HG03378 (cell line): ENCODE measurements around the gene EFCAB8.
"Not testable (repeated sequence)": the region's sequence is repeated elsewhere in the genome, so short reads cannot be mapped to it uniquely, and the experiment has no call there.

Experiments used
- ATAC-seq: cut with Tn5 transposase; IDR thresholded peaks from one replicate; pipeline ENCODE4 v1.9.1; 2021; ENCODE audit warnings: mild to moderate bottlenecking, moderate library complexity; ENCODE audit not compliant: unreplicated experiment

EFCAB8 gene

DNA sequence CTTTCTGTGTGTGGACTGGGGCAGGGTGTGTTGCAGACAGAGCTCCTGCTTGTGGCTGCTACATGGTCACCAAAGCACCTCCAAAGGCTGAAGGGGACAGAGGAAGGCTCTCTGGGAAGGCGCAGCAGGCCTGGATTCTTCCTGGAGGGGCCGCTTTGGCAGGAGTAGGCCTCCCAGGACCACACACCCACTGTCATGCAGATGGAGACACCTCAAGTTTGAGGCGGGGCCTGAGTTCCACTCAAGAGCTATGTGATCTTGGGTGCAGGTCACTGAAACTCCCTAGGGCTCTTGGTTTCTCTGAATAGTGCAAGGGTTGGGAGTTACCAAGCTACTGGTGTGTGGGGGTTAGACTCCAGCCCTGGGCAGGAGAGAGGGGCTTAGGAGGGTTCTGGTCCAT is 27.9 kb downstream of the EFCAB8 start:
- ATAC-seq = no peak

DNA sequence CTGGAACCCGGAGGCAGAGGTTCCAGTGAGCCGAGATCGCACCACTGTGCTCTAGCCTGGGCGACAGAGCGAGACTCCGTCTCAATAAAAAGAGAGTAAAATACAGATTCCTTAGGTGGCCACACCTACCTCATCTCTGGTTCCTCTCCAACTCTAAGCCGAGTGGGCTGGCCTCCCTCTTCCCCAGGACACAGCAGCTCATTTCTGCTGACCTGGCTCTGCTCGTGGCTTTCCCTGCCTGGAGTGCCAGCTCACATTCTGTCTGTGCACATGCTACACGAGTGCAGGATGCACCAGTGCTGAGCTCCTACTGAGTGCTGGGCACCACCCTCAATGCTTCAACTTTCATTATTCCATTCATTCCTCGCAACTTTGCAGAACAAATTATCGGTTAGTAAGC is 28.8 kb downstream of the EFCAB8 start:
- ATAC-seq = no peak

DNA sequence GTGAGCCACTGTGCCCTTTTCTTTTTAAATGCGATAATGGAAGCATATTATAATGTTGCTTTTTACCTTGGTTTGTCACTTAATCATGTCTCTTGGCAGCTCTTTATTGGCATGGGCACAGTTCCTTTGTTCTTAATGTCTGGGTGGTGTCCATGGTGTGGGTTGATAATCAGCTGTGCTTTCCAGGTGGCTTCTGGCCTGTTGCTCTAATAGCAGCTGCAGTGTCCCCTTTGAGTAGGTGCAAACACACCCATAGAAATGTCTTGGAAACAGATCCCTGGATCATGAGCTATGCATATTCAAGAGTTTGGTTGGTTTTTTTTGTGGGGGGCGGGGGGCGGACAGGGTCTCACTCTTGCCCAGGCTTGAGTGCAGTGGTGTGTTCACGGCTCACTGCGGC is 29.9 kb downstream of the EFCAB8 start:
- ATAC-seq = no peak

DNA sequence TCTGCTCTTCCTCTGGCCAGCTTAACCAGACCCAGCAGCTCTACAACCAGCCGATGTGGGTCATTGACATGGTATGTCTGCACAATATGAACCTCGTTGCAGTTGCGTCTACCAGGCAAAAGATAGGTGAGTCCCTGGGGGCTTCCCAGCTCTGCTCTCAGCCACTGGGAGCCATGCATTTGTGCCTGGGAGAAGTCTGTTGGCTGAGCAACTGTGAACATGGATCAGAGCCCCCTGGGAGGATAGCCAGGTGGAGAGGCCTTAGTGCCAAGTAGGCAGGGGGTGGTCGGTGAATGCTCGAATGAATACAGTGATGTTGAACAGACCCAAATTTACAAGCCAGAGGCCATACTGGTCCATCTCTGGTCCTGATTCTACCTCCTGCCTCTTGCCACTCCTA is 30.6 kb downstream of the EFCAB8 start:
- ATAC-seq = no peak

DNA sequence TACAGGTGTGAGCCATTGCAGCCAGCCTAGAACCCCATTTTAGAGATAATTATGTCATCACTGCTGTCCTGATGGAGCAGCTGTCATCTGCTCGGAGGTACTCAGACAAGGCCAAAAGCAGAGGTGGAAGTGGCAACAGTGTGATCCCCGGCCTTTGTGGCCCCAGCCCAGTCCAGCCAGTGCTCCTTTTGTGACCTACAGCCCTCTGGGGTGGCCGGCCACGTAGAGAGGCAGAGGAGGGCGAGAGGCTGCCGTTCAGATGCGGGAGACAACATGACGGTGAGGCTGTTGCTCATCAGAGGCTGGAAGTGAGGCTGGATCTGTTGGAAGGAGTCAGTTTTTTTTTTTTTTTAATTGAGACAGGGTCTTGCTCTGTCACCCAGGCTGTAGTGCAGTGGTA is 32.8 kb downstream of the EFCAB8 start:
- no peak for ATAC-seq

DNA sequence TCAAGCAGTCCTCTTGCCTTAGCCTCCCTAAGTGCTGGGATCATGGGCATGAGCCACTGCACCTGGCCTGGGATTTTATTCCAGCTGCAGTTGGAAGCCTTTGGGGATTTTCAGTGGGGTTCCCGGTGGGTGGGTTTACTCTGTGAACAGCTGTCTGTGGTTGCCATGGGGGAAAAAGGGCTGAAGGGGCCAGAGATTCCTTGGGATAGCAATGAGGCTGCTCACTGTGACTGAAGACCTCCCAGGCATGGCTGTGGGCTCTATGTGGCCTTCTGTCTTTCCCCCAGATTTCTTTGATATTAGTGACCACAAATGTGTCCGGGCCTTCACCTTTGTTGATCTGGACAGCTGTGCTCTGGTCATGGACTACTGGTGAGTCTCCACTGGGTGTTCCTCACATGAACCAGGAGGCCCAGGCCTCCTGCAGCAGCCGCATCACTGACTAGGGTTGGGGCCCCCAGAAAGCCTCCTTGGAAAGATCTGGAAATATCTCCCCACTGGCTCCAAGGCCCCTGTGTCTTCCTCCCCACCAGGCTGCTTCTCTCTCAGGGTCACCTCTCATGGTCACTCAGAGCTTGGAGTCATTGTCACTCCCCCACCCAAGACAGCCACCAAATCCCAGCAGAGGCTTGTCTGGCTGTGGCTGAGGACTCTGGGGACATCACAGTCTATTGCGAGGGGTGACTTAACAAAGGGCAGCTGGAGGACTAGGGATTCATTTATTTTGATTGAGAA is 33.4 kb downstream of the EFCAB8 start:
- no peak for ATAC-seq

DNA sequence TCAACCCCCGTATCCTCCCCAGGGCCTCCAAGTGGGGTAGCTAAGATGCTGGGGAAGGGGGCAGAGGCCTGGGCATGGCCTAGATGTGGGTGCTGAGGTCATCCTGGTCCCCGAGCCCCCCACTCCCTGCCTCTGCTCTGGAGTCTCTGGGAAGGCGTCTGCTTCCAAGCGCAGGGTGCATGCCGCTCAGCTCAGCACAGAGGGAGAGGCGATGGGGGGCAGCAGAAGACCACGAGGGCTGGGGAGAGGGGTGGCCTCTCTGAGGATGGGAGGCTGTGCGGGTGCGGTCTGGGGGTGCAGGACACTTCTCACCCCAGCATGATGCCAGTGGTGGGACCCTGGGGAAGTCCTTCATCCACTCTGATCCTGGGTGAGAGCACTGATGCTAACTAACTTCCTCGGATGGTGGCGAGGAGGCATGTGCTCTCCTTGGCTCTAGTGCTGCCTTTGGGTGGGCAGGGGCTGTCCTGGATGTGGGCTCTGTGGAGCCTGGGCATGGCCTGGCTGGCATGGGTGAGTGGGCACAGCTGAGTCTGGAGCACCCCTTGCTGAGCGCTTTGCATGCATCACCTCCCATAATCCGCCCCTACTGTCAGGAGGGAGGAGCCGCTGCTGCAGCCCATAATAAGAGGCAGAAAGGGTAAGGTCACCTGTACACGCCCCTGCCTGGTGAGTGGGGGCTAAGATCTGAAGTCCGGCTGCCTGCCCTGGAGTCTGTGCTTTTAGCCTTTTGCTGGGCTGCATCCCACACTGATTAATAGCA is 34.7 kb downstream of the EFCAB8 start:
- ATAC-seq = no peak

DNA sequence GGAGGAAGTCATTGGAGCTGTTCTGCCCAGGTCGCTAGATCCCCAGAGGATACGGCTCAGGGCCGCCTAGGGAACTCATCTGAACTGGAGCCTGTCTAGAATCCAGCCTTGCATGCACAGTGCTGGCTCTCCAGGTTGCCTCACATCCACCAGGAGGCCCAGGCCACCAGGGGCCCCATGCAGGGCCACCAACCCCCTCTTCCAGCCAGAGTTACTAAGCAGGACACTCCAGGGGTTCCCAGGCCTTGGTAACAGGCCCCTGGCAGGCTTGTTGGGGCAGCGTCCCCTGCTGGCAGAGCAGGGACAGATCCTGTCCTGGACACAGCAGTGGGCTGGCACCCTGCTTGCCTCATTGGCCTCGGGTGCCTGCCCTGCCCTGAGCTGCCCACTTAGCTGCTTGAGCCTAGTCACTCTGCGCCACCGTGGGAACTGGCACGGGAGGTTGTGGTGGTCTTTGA is 35.3 kb downstream of the EFCAB8 start:
- no peak for ATAC-seq

DNA sequence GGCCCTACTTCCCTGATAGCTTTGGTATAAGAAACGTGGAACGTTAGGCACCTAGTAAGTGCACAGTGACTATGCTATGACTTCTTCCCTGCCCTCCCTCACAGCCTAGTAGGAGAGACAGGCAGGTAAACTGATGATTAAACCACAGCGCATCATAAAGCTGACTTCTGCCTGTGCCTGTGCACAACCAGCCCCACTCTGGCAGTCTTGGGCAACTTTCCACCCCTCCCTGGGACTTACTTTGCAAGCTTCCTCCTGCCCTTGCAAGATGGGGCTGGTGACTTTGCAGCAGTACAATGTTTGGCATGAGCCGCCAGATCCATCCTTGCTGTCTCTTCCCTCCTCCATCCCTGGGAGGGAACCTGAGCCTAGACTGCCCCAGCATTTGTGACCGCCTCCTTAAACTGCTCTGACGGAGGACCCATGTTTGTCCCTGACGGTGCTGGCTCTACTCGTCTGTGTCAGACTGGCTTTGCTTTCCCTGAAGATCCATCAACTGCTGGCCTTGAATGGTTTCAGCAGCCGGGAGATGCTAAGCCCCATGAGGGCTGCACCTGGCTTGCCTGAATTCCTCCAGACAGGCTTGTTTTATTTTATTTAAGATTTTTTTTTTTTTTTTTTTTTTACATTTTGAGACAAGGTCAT is 36.1 kb downstream of the EFCAB8 start:
- ATAC-seq = no peak

DNA sequence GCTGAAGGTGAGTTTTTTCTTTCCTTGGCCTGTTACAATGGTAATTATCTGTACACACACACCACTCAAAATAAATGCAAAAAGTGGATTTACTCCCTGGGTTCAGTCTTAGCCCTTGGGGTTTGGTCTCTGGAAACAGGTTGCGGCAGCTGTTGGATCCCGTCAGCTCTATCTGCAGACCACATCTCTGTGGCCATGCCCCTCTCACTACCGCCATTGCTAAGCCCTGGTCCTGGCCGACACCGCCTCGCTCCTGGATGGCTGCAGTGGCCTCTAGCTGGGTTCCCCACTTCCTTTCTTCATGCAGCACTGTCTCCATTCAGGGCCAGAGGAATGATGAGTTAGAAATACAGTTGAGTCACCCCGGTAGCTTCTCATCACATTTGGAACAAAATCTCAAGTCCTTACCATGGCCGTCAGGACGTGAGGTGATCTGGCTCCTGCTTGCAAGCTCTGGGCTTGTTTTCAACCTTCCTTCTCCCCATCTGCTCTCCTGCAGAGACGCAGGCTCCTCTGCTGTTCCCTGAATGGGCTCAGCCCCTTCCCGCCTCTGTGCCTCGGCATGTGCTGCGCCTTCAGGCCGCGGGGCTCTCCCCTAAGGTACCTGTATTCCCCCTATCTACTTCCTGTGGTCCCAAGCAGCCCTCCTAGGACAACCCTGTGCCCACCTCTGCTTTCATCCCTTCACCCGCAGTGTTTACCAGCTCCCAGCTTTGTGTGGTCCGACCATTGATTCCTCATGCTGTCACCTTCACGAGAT is 38.0 kb downstream of the EFCAB8 start:
- ATAC-seq = no peak

DNA sequence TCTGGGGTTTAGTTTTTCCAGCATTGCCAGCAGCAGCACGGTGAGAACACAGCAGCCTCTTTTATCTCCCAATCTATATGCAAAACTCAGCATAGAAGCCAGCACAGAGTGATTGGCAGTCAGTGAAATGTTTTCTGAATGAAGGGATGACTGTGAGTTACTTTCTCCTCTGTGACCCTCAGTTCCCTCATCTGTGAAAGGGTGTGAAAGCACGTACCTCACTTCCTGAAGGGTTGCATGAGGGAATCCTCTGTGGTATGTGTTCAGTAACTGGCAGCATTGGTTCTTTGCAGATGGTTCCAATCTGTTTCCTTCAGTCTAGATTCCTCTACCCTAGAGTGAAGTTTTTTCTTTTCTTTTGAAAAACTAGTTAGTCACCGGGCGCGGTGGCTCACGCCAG is 40.0 kb downstream of the EFCAB8 start:
- ATAC-seq = no peak

DNA sequence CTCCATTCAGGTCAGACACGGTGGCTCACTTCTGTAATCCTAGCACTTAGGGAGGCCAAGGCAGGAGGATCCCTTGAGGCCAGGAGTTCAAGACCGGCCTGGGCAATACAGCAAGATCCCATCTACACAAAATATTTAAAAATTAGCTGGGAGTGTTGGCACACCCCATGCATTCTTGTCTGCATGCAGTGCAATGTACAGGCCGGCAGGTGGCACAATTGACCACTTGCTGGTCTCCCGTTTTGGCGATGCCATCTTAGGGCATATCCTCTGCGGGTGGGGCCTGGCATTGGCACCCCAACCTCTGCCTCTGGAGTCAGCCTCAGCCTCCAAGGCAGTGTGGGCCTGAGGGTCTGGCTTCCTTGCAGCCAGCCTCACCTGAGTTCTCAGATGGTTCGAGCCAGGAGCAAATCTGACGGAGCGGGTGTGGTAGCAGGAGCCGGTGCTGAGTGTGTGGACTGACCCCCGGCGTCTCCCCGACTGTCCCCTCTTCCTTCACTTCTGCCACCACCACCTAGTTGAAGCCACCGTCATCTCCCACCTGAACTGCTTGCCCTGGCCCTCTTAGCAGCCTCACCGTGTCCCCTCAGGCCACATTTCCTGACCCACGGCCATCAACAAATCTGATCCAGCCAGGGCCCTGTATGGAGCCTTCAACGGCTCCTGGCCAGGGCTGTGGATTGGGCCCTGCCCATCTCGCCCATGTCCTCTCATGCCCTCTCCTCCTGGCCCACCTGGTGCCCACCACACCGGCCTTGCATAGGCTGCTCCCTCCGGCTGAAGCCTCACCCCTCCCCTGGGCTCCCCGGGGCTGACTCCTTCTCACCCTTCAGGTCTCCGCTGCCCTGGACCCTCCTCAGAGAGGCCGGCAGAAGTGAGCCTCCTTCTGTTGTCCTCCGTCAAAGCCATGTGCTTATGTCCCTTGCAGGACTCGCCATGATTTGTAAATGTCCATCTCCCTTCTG is 44.0 kb downstream of the EFCAB8 start:
- no peak for ATAC-seq

DNA sequence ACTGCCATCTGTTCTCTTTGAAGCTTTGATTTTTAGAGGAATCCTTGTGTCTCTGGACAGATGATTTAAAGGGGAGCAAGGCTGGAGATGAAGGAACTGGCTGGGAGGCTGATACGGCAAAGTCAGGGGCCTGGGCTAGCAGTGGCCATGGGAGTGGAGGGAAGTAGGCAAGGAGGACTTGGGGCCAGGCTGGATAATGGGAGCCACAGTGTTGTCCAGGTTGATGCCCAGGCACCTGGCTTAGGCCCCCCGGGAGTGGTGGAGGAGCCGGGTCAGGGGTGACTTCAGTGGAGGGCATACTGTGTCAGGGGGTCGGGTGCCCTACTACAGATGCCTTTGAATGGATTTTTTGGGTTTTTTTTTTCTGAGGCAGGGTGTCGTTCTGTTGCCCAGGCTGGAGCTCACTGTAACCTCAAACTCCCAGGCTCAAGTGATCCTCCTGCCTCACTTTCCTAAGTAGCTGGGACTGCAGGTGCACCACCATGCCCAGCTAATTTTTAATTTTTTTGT is 45.0 kb downstream of the EFCAB8 start:
- ATAC-seq = no peak

DNA sequence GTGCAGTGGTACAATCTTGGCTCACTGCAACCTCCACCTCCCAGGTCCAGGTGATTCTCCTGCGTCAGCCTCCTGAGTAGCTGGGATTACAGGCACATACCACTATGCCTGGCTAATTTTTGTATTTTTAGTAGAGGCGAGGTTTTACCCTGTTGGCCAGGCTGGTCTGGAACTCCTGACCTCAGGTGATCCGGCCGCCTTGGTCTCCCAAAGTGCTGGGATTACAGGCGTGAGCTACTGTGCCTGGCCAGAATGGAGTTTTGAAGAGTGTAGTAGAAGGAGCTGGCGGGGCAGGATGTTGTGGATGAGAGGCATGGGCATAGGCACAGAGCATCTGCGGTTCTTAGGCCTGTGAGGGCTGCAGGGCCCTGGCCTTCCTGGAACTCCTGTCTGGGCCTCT is 46.0 kb downstream of the EFCAB8 start:
- not testable (repeated sequence) for ATAC-seq

DNA sequence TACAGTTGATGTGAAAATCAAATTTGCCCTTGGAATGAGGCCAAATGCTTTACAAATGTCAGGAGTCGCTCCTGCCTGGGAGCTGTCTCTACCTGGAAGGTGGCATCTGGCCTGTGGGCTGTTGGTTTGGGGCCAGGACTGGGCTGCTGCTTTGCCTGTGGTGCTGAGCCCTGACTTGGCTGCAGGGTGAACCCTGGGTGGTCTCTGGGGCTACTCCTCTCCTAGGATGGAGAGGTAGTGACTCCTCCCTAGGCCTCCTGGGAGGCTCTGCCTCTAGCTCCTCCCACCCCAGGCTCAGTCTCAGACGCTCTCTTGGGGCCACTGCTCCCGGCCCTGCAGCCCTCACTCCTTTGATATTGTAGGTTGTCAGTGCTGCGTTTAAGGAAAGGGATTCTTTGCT is 47.5 kb downstream of the EFCAB8 start:
- no peak for ATAC-seq

DNA sequence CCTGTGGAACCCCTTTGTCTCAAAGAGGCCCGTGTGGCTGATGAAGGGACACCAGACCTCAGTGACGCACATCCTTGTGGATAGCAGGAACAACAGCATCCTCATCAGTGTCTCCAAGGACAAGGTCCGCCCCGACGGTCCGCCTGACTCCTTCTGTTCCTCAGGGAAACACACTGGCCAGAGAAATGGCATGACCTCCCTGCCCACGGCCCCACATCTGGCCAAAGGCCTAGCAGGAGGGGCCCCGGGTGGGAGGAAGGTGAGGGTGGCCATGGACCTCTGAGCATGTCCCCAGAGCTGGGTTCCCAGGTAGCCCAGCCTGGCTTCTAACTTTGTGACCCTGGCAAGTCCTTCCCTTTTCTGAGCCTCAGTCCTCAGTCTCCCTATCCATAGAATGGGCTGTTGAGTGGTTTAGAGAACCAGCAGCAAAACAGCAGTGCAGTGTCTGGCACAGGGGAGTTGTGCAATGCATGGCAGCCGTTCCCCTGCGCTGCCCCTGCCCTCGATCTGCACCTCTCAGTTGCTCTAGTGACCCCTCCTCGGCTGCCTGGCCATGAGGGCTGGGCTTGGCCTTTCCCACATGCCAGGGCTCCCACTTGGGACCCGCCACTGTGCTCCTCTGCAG is 48.3 kb downstream of the EFCAB8 start:
- ATAC-seq = no peak

DNA sequence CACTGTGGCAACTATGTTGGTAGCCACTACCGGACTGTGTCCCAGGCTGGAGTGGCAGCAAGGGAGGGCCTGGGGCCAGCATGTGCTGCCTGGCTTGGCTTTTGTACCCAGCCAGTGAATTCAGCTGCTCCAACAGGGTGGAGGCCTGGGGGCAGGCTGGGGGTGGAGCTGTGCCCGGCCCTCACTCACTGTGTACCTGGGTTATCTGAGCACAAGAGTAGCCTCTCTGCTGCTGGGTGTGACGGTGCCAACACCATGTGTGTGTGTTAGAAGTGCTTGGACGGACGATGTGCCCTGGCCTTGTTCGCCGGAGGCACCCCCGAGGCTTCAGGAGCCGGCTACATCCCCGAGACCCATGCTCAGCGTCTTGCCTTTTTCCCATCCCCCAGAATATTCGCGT is 49.2 kb downstream of the EFCAB8 start:
- no peak for ATAC-seq

DNA sequence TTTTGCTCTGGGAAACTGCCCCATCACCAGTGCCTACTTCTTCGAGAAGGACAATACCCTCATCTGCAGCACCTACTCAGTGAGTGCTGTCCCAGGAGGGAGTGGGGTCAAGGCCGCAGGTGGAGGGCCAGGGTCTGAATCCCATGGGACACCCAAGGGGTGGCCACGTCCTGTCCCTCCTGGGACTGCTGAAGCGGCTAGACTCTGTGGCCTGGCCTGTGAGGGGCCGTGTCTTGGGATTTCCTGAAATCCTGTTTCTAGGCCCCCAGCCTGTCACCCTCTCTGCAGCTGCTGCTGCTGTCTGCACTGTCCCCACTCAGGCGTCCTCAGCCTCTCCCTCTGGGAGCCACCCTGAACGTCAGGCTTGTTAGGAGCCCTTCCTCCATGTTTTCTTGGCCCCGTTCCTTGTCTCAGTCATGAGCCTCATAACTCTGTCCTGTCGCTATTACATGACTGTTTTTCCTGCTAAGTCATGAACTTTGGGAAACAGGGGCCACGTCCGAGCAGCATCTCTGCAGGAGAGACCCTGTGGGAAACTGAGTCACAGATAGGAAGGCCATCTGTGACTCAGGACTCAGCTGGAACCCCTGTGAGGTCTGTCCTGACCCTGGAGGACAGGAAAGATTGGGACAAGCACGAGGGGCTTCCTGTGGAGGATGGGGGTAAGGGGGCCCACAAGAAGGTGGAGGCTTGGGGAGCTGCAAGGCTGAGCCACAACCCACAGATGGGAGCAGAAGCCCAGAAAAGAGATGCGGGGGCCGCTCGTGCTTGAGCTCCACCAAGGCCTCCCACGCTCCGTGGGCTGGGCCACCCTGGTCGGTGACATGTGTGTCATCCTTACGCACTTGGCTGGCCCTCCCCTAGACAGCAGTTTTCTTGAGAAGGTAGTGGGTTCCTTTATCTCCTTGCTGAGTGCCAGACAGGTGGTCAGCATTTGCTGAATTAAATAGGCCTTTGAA is 49.9 kb downstream of the EFCAB8 start:
- ATAC-seq = no peak
